ENCODE data around the gene VPS51. TPM values are rescaled to one million over a fixed set of nuclear protein-coding genes. Genes with fewer than 3 reads are reported as not detected.

VPS51 gene
- total and polyA plus RNA-seq, 4 donors: 33.2 to 158 (median 83.9) TPM

- H3K9me3 ChIP-seq (ENCODE audit: control insufficient read depth in 4 of 4, low read length in 3 of 4): no peaks in the 10 kb centered on the region
- no peak overlapping the region for H3K27ac ChIP-seq (ENCODE audit: low read depth in 1 of 2, low read length in 2 of 2)
- H3K36me3 ChIP-seq (ENCODE audit: control insufficient read depth in 4 of 4, insufficient read depth in 3 of 4, low read depth in 1 of 4, low read length in 3 of 4): peaks cover 5 to 39% (median 13%) of the 10 kb centered on the region in 4 donors
- no peaks in the 10 kb centered on the region for H3K27me3 ChIP-seq (ENCODE audit: control insufficient read depth in 4 of 4, insufficient read depth in 4 of 4, low read length in 3 of 4)
- 95% methylated on average over 4 of the region's 4 CpGs for WGBS
- H3K4me1 ChIP-seq (ENCODE audit: control insufficient read depth in 4 of 4, insufficient read depth in 4 of 4, low read length in 3 of 4): peaks cover 10 to 23% (median 18%) of the 10 kb centered on the region in 4 donors
- no peak overlapping the region for H3K9ac ChIP-seq (ENCODE audit: low read depth in 1 of 2, low read length in 2 of 2)
- H3K4me3 ChIP-seq (ENCODE audit: low read depth in 1 of 3, low read length in 3 of 3): no peak overlapping the region
- TF ChIP-seq NR2F2 (IDR thresholded peaks at IDR 0.05) (no peak), JUND (IDR thresholded peaks at IDR 0.05) (no peak), REST (IDR thresholded peaks at IDR 0.05) (no peak), HNF4A (conservative IDR thresholded peaks at IDR 0.05) (no peak), TAF1 (conservative IDR thresholded peaks at IDR 0.05) (no peak), MAX (IDR thresholded peaks at IDR 0.05) (no peak), RXRA (IDR thresholded peaks at IDR 0.05) (no peak)
- DNase-seq (ENCODE audit: low spot score): no peak
These were observed 10.6 kb upstream of the VPS51 start for GRCh38 chr11:65085446-65085845.

- no peaks in the 10 kb centered on the region for H3K9me3 ChIP-seq (ENCODE audit: control insufficient read depth in 4 of 4, low read length in 3 of 4)
- no peaks in the 10 kb centered on the region for H3K27me3 ChIP-seq (ENCODE audit: control insufficient read depth in 4 of 4, insufficient read depth in 4 of 4, low read length in 3 of 4)
- no peak overlapping the region for H3K4me3 ChIP-seq (ENCODE audit: low read depth in 1 of 3, low read length in 3 of 3)
- no peak overlapping the region for H3K9ac ChIP-seq (ENCODE audit: low read depth in 1 of 2, low read length in 2 of 2)
- no peak for TF ChIP-seq ATF3 (IDR thresholded peaks at IDR 0.05)
- TF ChIP-seq TAF1 (conservative IDR thresholded peaks at IDR 0.05): no peak
- no peak for TF ChIP-seq FOXA2 (IDR thresholded peaks at IDR 0.05)
- no peak for TF ChIP-seq SP1 (IDR thresholded peaks at IDR 0.05)
- TF ChIP-seq MAX (IDR thresholded peaks at IDR 0.05): no peak
- H3K27ac ChIP-seq (ENCODE audit: low read depth in 1 of 2, low read length in 2 of 2): no peak overlapping the region
- DNase-seq (ENCODE audit: low spot score): no peak
- peaks cover 5 to 39% (median 13%) of the 10 kb centered on the region in 4 donors for H3K36me3 ChIP-seq (ENCODE audit: control insufficient read depth in 4 of 4, insufficient read depth in 3 of 4, low read depth in 1 of 4, low read length in 3 of 4)
- 95% methylated on average over 9 of the region's 9 CpGs for WGBS
- peaks cover 10 to 23% (median 18%) of the 10 kb centered on the region in 4 donors for H3K4me1 ChIP-seq (ENCODE audit: control insufficient read depth in 4 of 4, insufficient read depth in 4 of 4, low read length in 3 of 4)
These were observed 9.2 kb upstream of the VPS51 start for GRCh38 chr11:65086809-65087208.

GRCh38 chr11:65087216-65087615 lies 8.8 kb upstream of the VPS51 start:
- Histone ChIP-seq H3K9ac (ENCODE audit: low read depth in 1 of 2, low read length in 2 of 2) (no peak overlapping the region), H3K36me3 (ENCODE audit: control insufficient read depth in 4 of 4, insufficient read depth in 3 of 4, low read depth in 1 of 4, low read length in 3 of 4) (peaks cover 5 to 39% (median 13%) of the 10 kb centered on the region in 4 donors), H3K27ac (ENCODE audit: low read depth in 1 of 2, low read length in 2 of 2) (no peak overlapping the region), H3K27me3 (ENCODE audit: control insufficient read depth in 4 of 4, insufficient read depth in 4 of 4, low read length in 3 of 4) (no peaks in the 10 kb centered on the region), H3K9me3 (ENCODE audit: control insufficient read depth in 4 of 4, low read length in 3 of 4) (no peaks in the 10 kb centered on the region), H3K4me3 (ENCODE audit: low read depth in 1 of 3, low read length in 3 of 3) (no peak overlapping the region), H3K4me1 (ENCODE audit: control insufficient read depth in 4 of 4, insufficient read depth in 4 of 4, low read length in 3 of 4) (peaks cover 10 to 23% (median 18%) of the 10 kb centered on the region in 4 donors)
- TF ChIP-seq RAD21 (IDR thresholded peaks at IDR 0.05) (no peak), SP1 (IDR thresholded peaks at IDR 0.05) (no peak), MAX (IDR thresholded peaks at IDR 0.05) (no peak), ATF3 (IDR thresholded peaks at IDR 0.05) (no peak), RXRA (IDR thresholded peaks at IDR 0.05) (no peak), EGR1 (IDR thresholded peaks at IDR 0.05; ENCODE audit: low read depth in 2 of 2) (no peak), HNF4G (IDR thresholded peaks at IDR 0.05) (no peak), FOXA2 (IDR thresholded peaks at IDR 0.05) (no peak), REST (IDR thresholded peaks at IDR 0.05) (no peak)
- no peak for DNase-seq (ENCODE audit: low spot score)
- WGBS: 91% methylated on average over 11 of the region's 11 CpGs

All from liver (tissue), 9 donors.